Progenitor cell of endocrine pancreas (in vitro differentiated cells): ENCODE measurements around the gene CCDC110. TPM values are rescaled to one million over a fixed set of nuclear protein-coding genes. Genes with fewer than 3 reads are reported as not detected.

ENCODE experiments used
- DNase-seq: peaks from one replicate; pipeline ENCODE4 v3.0.0; 2021; ENCODE audit warnings: low spot score; ENCODE audit not compliant: unreplicated experiment
- H3K27ac Mint-ChIP-seq: 2 replicates; pipeline ENCODE4 v1.8.0; 2021; ENCODE audit warnings: mild to moderate bottlenecking, moderate library complexity, mixed read lengths
- H3K27me3 Mint-ChIP-seq: 2 replicates; pipeline ENCODE4 v1.8.0; 2021; ENCODE audit warnings: mixed read lengths
- H3K36me3 Mint-ChIP-seq: 2 replicates; pipeline ENCODE4 v1.8.0; 2022; ENCODE audit warnings: mixed read lengths; ENCODE audit not compliant: insufficient read depth
- H3K4me1 Mint-ChIP-seq: 2 replicates; pipeline ENCODE4 v1.8.0; 2021; ENCODE audit warnings: low read depth, mixed read lengths
- H3K4me3 Mint-ChIP-seq: 2 replicates; pipeline ENCODE4 v1.8.0; 2021; ENCODE audit warnings: low read depth, mild to moderate bottlenecking, moderate library complexity, mixed read lengths
- H3K9me3 Mint-ChIP-seq: 2 replicates; pipeline ENCODE4 v1.8.0; 2021; ENCODE audit warnings: low read depth, mixed read lengths
- CTCF ChIP-seq: fragments of 200-600 bp; sonication (generic); IDR thresholded peaks from one replicate; pipeline ENCODE4 v1.5.0; 2021; ENCODE audit warnings: antibody characterized with exemption, mild to moderate bottlenecking; ENCODE audit not compliant: unreplicated experiment
- total RNA-seq: library from RNA; stranded (reverse); gene quantifications from 2 replicates; pipeline ENCODE4 v1.2.1, GENCODE V29; 2021

CCDC110 gene
- total RNA-seq, 1 donor from 2014 or later = 3.1 TPM

- Mint-ChIP-seq H3K36me3 (peaks cover 2% of the 10 kb centered on the region), H3K27me3 (peaks cover 29% of the 10 kb centered on the region), H3K4me3 (no peak overlapping the region), H3K9me3 (no peaks in the 10 kb centered on the region), H3K27ac (no peak overlapping the region), H3K4me1 (peaks cover 1% of the 10 kb centered on the region)
- no peak for TF ChIP-seq CTCF
- DNase-seq = no peak
Observed at GRCh38 chr4:185461565-185461964, 10.0 kb downstream of the CCDC110 start.

- Mint-ChIP-seq H3K4me1 (peaks cover 5% of the 10 kb centered on the region), H3K27ac (no peak overlapping the region), H3K9me3 (no peaks in the 10 kb centered on the region), H3K4me3 (no peak overlapping the region), H3K27me3 (peaks cover 12% of the 10 kb centered on the region), H3K36me3 (peaks cover 2% of the 10 kb centered on the region)
- no peak for DNase-seq
- no peak for TF ChIP-seq CTCF
Observed at GRCh38 chr4:185457136-185457535, 14.4 kb downstream of the CCDC110 start.

- no peak for DNase-seq
- Mint-ChIP-seq H3K36me3 (peaks cover 2% of the 10 kb centered on the region), H3K27ac (no peak overlapping the region), H3K4me3 (no peak overlapping the region), H3K4me1 (peaks cover 7% of the 10 kb centered on the region), H3K27me3 (peaks cover 12% of the 10 kb centered on the region), H3K9me3 (no peaks in the 10 kb centered on the region)
- TF ChIP-seq CTCF = no peak
Observed at GRCh38 chr4:185456131-185456530, 15.4 kb downstream of the CCDC110 start.

DNA sequence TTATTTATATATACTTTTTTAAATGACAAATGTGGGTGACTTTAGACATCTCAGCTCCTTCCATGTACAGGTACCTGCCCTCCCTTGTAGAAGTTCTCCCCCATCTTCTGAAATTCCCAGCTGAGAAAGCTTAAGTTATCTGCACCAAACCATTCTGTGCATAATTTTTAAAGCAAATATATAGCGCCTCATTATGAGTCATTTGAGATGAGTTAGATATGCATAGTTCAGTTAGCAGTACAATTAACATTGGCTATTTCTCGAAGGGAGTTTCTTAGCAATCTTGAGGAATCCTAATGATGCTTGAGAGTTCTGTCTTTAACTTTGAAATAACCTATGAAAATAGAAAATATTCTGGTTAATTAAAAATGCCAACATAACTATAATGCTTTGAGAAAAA is 26.3 kb downstream of the CCDC110 start:
- no peak for TF ChIP-seq CTCF
- Mint-ChIP-seq H3K36me3 (no peaks in the 10 kb centered on the region), H3K9me3 (no peaks in the 10 kb centered on the region), H3K4me1 (no peaks in the 10 kb centered on the region), H3K27ac (no peak overlapping the region), H3K27me3 (no peaks in the 10 kb centered on the region), H3K4me3 (no peak overlapping the region)
- no peak for DNase-seq

- DNase-seq = no peak
- Mint-ChIP-seq H3K27me3 (no peaks in the 10 kb centered on the region), H3K27ac (no peak overlapping the region), H3K4me3 (no peak overlapping the region), H3K4me1 (no peaks in the 10 kb centered on the region), H3K9me3 (no peaks in the 10 kb centered on the region), H3K36me3 (no peaks in the 10 kb centered on the region)
- TF ChIP-seq CTCF = no peak
Observed at GRCh38 chr4:185441479-185441878, 30.1 kb downstream of the CCDC110 start.
